Right lobe of liver (tissue), 4 donors: ENCODE measurements around the gene ZNF774.

Source experiments
- POLR2A ChIP-seq: fragments of 450-650 bp; IDR thresholded peaks from one replicate; pipeline ENCODE4 v1.6.1; 2017; ENCODE audit warnings: antibody characterized with exemption, mild to moderate bottlenecking
- TF ChIP-seq, protein P1 (sequence below), 4 donors: fragments of 200-600 bp in 3 of 4; fragments of 450-650 bp in 1 of 4; IDR thresholded peaks; one replicate each; pipeline versions ENCODE4 v1.5.1 to v1.8.0; 2016 to 2022; ENCODE audit warnings: antibody characterized with exemption in 4 of 4, mild to moderate bottlenecking in 2 of 4
- donor health status: DM: no; HTN: no; CAD: no.
- donor health status: DM: no; HTN: no; CAD: no.
- donor health status: DM: no; HTN: yes; CAD: no.

DNA sequence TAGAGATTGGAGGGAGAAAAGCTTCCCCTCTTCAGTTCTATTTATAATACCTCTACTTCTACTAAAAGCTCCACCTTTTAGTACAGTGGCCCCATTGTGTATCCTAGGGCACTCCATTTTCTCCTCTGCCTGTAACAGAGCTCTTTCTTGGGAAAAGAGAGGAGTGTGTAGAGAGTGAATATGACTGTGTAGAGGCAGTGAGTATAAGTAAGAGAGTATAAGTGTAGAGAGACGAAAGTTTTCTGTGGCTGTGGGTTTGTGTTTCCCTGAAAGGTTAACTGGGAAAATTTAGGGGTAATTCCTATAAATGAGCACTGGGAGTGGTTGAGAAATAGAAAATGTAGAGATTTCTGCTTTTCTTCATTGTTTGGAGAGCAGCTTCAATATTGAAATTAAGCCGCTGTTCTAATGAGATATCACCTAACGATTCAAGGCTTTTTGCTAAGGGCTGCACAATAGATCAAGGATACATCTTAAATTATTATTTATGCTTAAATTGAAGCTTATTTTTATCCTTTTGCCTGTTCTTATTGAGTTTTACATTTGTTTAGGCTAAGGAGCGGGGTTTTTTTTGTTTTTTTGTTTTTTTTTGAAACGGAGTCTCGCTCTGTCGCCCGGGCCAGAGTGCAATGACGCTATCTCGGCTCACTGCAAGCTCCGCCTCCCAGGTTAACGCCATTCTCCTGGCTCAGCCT lies 42.8 kb downstream of the ZNF774 start:
- TF ChIP-seq, protein P1, sequence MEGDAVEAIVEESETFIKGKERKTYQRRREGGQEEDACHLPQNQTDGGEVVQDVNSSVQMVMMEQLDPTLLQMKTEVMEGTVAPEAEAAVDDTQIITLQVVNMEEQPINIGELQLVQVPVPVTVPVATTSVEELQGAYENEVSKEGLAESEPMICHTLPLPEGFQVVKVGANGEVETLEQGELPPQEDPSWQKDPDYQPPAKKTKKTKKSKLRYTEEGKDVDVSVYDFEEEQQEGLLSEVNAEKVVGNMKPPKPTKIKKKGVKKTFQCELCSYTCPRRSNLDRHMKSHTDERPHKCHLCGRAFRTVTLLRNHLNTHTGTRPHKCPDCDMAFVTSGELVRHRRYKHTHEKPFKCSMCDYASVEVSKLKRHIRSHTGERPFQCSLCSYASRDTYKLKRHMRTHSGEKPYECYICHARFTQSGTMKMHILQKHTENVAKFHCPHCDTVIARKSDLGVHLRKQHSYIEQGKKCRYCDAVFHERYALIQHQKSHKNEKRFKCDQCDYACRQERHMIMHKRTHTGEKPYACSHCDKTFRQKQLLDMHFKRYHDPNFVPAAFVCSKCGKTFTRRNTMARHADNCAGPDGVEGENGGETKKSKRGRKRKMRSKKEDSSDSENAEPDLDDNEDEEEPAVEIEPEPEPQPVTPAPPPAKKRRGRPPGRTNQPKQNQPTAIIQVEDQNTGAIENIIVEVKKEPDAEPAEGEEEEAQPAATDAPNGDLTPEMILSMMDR (IDR thresholded peaks at IDR 0.05): no peak
- no peak for TF ChIP-seq POLR2A
